ENCODE results near the gene ITGA11. TPM values are rescaled to one million over a fixed set of nuclear protein-coding genes. Genes with fewer than 3 reads are reported as not detected.

ITGA11 gene
- total and polyA plus RNA-seq, 2 of the 13 experiments (the other 11 are each of a cell fraction or from before 2014, with no cell fraction given): not detected

DNA sequence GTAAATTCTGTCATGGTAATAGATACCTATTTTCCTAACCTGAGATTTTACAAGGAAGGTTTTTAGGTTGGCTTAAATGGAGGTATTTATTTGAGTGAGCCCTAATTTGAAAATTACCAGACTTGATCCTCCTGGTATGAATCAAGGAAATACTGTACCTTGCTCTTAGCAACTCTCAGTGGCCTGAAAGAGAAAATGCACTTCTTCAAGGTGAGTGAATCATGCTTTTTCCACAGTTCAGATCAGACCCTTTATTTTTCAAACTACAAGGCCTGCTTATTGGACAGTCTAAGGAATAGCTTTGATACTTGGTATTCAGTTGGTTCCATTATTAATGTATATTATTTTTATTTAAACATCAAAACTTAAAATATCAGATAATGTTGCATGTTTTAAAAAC, 139.0 kb downstream of the ITGA11 start:
- no peak overlapping the region for H3K27ac ChIP-seq (ENCODE audit: extremely low read length, insufficient read depth, low read length)
- TF ChIP-seq HNRNPK (IDR thresholded peaks at IDR 0.05; ENCODE audit: low read depth, low read length, poor library complexity, severe bottlenecking): no peak
- no peak for TF ChIP-seq U2AF1 (optimal IDR thresholded peaks at IDR 0.05; ENCODE audit: low read depth, low read length)
- TF ChIP-seq ZNF224 (CRISPR knock-in tag; IDR thresholded peaks at IDR 0.05): no peak
- TF ChIP-seq CC2D1A (CRISPR knock-in tag; IDR thresholded peaks at IDR 0.05): no peak
- no peak for TF ChIP-seq ZHX1 (CRISPR knock-in tag; IDR thresholded peaks at IDR 0.05; ENCODE audit: low read depth)
- BruUV-seq (replicated peaks): no TSS peak
- no peaks in the 10 kb centered on the region for H3K9me3 ChIP-seq (ENCODE audit: low read length)
- intact Hi-C loops (cut with micrococcal nuclease; ENCODE audit: unreplicated experiment) (no loop called here), in situ Hi-C loops (cut with HindIII; ENCODE audit: extremely low pct_ligation_motif_present, low pct_unique_long_range_greater_than_20kb) (no loop called here)
- H3K4me2 ChIP-seq (ENCODE audit: low read depth, low read length): no peak overlapping the region
- H3K4me3 ChIP-seq (replicated peaks in 1 of 3; ENCODE audit: insufficient read depth in 1 of 3, low read depth in 2 of 3, low read length in 3 of 3): no peak overlapping the region
- no peak for DNase-seq (ENCODE audit: low spot score)
- no peak for ATAC-seq
- peaks cover 40% of the 10 kb centered on the region for H3K79me2 ChIP-seq (ENCODE audit: insufficient read depth, low read length)
- peaks cover 4% of the 10 kb centered on the region for H3K4me1 ChIP-seq (ENCODE audit: insufficient read depth, low read length)
- FAIRE-seq: no peak
- H3K9ac ChIP-seq (ENCODE audit: insufficient read depth, low read depth, low read length): no peak overlapping the region
- no peak overlapping the region for H2AFZ ChIP-seq (ENCODE audit: low read length)
- H3K36me3 ChIP-seq (replicated peaks in 1 of 2; ENCODE audit: control insufficient read depth in 1 of 2, insufficient read depth in 2 of 2, low read length in 2 of 2): peaks cover 9 to 32% of the 10 kb centered on the region in 2 experiments
- H3K27me3 ChIP-seq (ENCODE audit: control insufficient read depth in 1 of 2, insufficient read depth in 2 of 2, low read length in 2 of 2): no peaks in the 10 kb centered on the region
- POLR2A ChIA-PET: no interaction called here
- CTCF ChIA-PET (ENCODE audit: low intra/inter-chr PET ratio, low total read pairs): no interaction called here
- peaks cover 4% of the 10 kb centered on the region; the same call in 1 of the 2 replicates for H4K20me1 ChIP-seq (ENCODE audit: insufficient read depth, low read length)

DNA sequence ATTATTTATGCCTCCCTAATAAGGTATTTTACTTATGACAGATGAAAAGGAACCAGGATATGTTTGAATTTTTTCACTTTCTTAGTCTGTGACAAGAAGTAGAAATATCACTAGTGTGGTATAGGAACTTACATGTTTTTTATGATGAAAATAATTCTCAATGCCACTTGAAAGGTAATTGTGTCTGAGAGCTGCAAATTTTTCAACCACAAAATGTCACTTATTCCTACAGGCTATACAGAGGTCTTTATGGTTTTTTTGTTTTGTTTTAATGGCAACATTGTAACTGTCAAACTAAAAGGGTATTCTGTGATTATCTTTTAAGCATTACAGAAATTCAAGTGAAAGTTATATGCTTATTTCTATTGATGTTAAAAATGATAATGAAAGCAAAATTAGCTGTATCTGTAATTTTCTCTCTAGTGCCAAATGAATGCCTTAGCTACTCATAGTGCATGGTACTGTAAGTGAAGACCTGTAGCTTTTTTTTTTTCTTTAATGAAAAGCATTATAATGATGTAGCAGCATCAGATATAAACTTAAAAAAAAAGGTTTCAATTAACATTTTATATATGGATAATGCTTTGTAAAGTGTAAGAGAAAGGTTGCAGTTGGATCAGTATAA, 139.7 kb downstream of the ITGA11 start:
- ATAC-seq (no peak), DNase-seq (ENCODE audit: low spot score) (no peak), FAIRE-seq (no peak)
- Histone ChIP-seq H3K4me1 (ENCODE audit: insufficient read depth, low read length) (no peaks in the 10 kb centered on the region), H2AFZ (ENCODE audit: low read length) (no peak overlapping the region), H3K36me3 (replicated peaks in 1 of 2; ENCODE audit: control insufficient read depth in 1 of 2, insufficient read depth in 2 of 2, low read length in 2 of 2) (peaks cover 9 to 38% of the 10 kb centered on the region in 2 experiments), H3K27ac (ENCODE audit: extremely low read length, insufficient read depth, low read length) (no peak overlapping the region), H4K20me1 (ENCODE audit: insufficient read depth, low read length) (peaks cover 4% of the 10 kb centered on the region; the same call in 1 of the 2 replicates), H3K4me3 (replicated peaks in 1 of 3; ENCODE audit: insufficient read depth in 1 of 3, low read depth in 2 of 3, low read length in 3 of 3) (no peak overlapping the region), H3K27me3 (ENCODE audit: control insufficient read depth in 1 of 2, insufficient read depth in 2 of 2, low read length in 2 of 2) (no peaks in the 10 kb centered on the region), H3K9ac (ENCODE audit: insufficient read depth, low read depth, low read length) (no peak overlapping the region), H3K9me3 (ENCODE audit: low read length) (no peaks in the 10 kb centered on the region), H3K79me2 (ENCODE audit: insufficient read depth, low read length) (peaks cover 47% of the 10 kb centered on the region), H3K4me2 (ENCODE audit: low read depth, low read length) (no peak overlapping the region)
- POLR2A ChIA-PET: no interaction called here
- in situ Hi-C loops (cut with HindIII; ENCODE audit: extremely low pct_ligation_motif_present, low pct_unique_long_range_greater_than_20kb): no loop called here
- intact Hi-C loops (cut with micrococcal nuclease; ENCODE audit: unreplicated experiment): no loop called here
- BruUV-seq (replicated peaks): no TSS peak
- CTCF ChIA-PET (ENCODE audit: low intra/inter-chr PET ratio, low total read pairs): no interaction called here
- no peak for TF ChIP-seq ZNF549 (CRISPR knock-in tag; IDR thresholded peaks at IDR 0.05)
- no peak for TF ChIP-seq ZNF280D (CRISPR knock-in tag; IDR thresholded peaks at IDR 0.05)
- no peak for TF ChIP-seq SAFB2 (CRISPR knock-in tag; IDR thresholded peaks at IDR 0.05; ENCODE audit: borderline replicate concordance, low read depth)
- TF ChIP-seq ZNF616 (CRISPR knock-in tag; IDR thresholded peaks at IDR 0.05; ENCODE audit: low read depth): no peak
- TF ChIP-seq, protein P1, sequence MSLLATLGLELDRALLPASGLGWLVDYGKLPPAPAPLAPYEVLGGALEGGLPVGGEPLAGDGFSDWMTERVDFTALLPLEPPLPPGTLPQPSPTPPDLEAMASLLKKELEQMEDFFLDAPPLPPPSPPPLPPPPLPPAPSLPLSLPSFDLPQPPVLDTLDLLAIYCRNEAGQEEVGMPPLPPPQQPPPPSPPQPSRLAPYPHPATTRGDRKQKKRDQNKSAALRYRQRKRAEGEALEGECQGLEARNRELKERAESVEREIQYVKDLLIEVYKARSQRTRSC (CRISPR knock-in tag; IDR thresholded peaks at IDR 0.05; ENCODE audit: low read depth): no peak
- no peak for TF ChIP-seq STAG1 (CRISPR knock-in tag; IDR thresholded peaks at IDR 0.05)
- no peak for TF ChIP-seq SMARCC2 (IDR thresholded peaks at IDR 0.05)
- no peak for TF ChIP-seq ZFP37 (CRISPR knock-in tag; IDR thresholded peaks at IDR 0.05; ENCODE audit: borderline replicate concordance)
